Ascending aorta (tissue), 2 donors: ENCODE data around the gene CDH23. TPM values are rescaled to one million over a fixed set of nuclear protein-coding genes. Genes with fewer than 3 reads are reported as not detected.

Source experiments
- DNase-seq, 2 donors: peaks; one replicate each; pipeline ENCODE4 v3.0.0-alpha.2; 2019; ENCODE audit warnings: low spot score in 2 of 2
- H3K27ac ChIP-seq, 2 donors: fragments of 200-600 bp; sonication (generic); one replicate each; pipeline ENCODE4 v1.5.1; 2016 to 2017; ENCODE audit warnings: mild to moderate bottlenecking in 1 of 2
- H3K27me3 ChIP-seq: fragments of 200-600 bp; sonication (generic); one replicate; pipeline ENCODE4 v1.5.1; 2017
- H3K36me3 ChIP-seq, 2 donors: fragments of 200-600 bp; sonication (generic); one replicate each; pipeline ENCODE4 v1.5.1; 2016
- H3K4me1 ChIP-seq, 2 donors: fragments of 200-600 bp; sonication (generic); one replicate each; pipeline ENCODE4 v1.5.1; 2016 to 2017; ENCODE audit warnings: mild to moderate bottlenecking in 1 of 2
- H3K4me3 ChIP-seq, 2 donors: fragments of 200-600 bp; sonication (generic); one replicate each; pipeline ENCODE4 v1.5.1; 2016 to 2017; ENCODE audit warnings: mild to moderate bottlenecking in 1 of 2
- H3K9me3 ChIP-seq, 2 donors: fragments of 200-600 bp; sonication (generic); one replicate each; pipeline ENCODE4 v1.5.1; 2016
- CTCF ChIP-seq, 3 experiments: fragments of 200-600 bp in 2 of 3; fragments of 450-650 bp in 1 of 3; sonication (generic) in 2 of 3; IDR thresholded peaks; one replicate each; pipeline ENCODE4 v1.5.1; 2016 to 2019; ENCODE audit warnings: antibody characterized with exemption in 3 of 3, mild to moderate bottlenecking in 1 of 3, moderate library complexity in 1 of 3
- intact Hi-C: fragments of 100-400 bp; cut with DNase I; formaldehyde crosslinking; loops from one replicate; pipeline ENCODE4 v1.15.1; 2023
- total RNA-seq: library from RNA; depleted of rRNA; stranded (reverse); fragments of >200 nt; gene quantifications from one replicate; pipeline ENCODE4 v1.1.0, GENCODE V29; 2016

The CDH23 gene
- total RNA-seq, 1 donor from 2014 or later: 40.9 TPM

DNA sequence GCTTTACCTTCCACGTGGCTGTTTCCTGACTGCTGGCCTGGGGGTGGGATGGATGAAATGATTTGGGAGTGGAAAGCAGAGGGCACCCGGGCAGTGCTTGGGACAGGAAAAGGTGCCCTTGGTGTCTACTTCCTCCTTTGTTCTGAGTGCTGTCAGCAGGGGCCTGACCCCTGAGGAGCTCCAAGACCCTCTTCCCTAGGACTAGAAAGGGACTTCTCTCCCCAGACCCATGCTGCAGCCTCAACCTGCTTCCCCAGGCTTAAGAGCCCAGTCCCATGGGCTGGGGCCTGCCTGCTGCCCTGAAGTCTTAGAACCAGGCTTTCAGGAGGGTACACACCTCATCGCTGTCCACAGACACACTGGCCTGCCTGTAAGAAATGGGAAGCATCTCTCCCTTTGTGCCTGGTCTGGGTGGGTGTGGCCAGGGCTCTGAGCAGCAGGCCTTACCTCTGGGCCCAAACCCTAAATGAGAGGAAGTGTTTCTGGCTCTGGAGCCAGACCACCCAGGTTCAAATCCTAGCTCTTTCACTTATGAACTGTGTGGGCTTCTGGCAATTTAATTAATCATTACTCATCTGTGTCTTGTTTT, 12.9 kb downstream of the CDH23 start:
- Histone ChIP-seq H3K27ac (no peak overlapping the region), H3K36me3 (no peaks in the 10 kb centered on the region), H3K27me3 (no peaks in the 10 kb centered on the region), H3K4me3 (no peak overlapping the region), H3K4me1 (no peaks in the 10 kb centered on the region), H3K9me3 (peaks cover 0 to 18% of the 10 kb centered on the region in 2 donors)
- DNase-seq: peak in 1 of 2 donors; percentile 45
- no peak for TF ChIP-seq CTCF (IDR thresholded peaks at IDR 0.05)
- intact Hi-C loops: no loop called here

- intact Hi-C loops: no loop called here
- Histone ChIP-seq H3K27me3 (no peaks in the 10 kb centered on the region), H3K9me3 (peaks cover 0 to 18% of the 10 kb centered on the region in 2 donors), H3K4me3 (no peak overlapping the region), H3K27ac (no peak overlapping the region), H3K4me1 (no peaks in the 10 kb centered on the region), H3K36me3 (no peaks in the 10 kb centered on the region)
- TF ChIP-seq CTCF (IDR thresholded peaks at IDR 0.05): no peak
- DNase-seq: no peak
Measured at GRCh38 chr10:71413581-71413980, 16.9 kb downstream of the CDH23 start.

- no peak overlapping the region for H3K4me3 ChIP-seq
- H3K27me3 ChIP-seq: no peaks in the 10 kb centered on the region
- no peaks in the 10 kb centered on the region for H3K36me3 ChIP-seq
- no peaks in the 10 kb centered on the region for H3K4me1 ChIP-seq
- no peak for TF ChIP-seq CTCF (IDR thresholded peaks at IDR 0.05)
- peaks cover 0 to 18% of the 10 kb centered on the region in 2 donors for H3K9me3 ChIP-seq
- no peak for DNase-seq
- no peak overlapping the region for H3K27ac ChIP-seq
- intact Hi-C loops: no loop called here
Measured at GRCh38 chr10:71414359-71414758, 17.6 kb downstream of the CDH23 start.

- H3K27ac ChIP-seq: no peak overlapping the region
- no peaks in the 10 kb centered on the region for H3K9me3 ChIP-seq
- no peak for TF ChIP-seq CTCF (IDR thresholded peaks at IDR 0.05)
- intact Hi-C loops: no loop called here
- no peaks in the 10 kb centered on the region for H3K4me1 ChIP-seq
- H3K36me3 ChIP-seq: no peaks in the 10 kb centered on the region
- H3K4me3 ChIP-seq: no peak overlapping the region
- DNase-seq: peak in 1 of 2 donors; percentile 3
- no peaks in the 10 kb centered on the region for H3K27me3 ChIP-seq
Measured at GRCh38 chr10:71419002-71419540, 22.4 kb downstream of the CDH23 start.

GRCh38 chr10:71419750-71420149, 23.0 kb downstream of the CDH23 start:
- intact Hi-C loops: no loop called here
- Histone ChIP-seq H3K36me3 (no peaks in the 10 kb centered on the region), H3K4me1 (no peaks in the 10 kb centered on the region), H3K27ac (no peak overlapping the region), H3K27me3 (no peaks in the 10 kb centered on the region), H3K4me3 (no peak overlapping the region), H3K9me3 (no peaks in the 10 kb centered on the region)
- no peak for TF ChIP-seq CTCF (IDR thresholded peaks at IDR 0.05)
- DNase-seq: peak in 1 of 2 donors; percentile 25
